GM23248 (cell line): ENCODE data around the gene CSMD2.

ENCODE experiments used
- EZH2 ChIP-seq: fragments of 200-600 bp; sonication (generic); IDR thresholded peaks from 2 replicates; pipeline ENCODE4 v1.6.1; 2018; ENCODE audit warnings: antibody characterized with exemption, mild to moderate bottlenecking; ENCODE audit not compliant: insufficient read depth, poor library complexity, severe bottlenecking
- EZH2phosphoT487 ChIP-seq: fragments of 200-600 bp; sonication (generic); IDR thresholded peaks from 2 replicates; pipeline ENCODE4 v1.6.1; 2018; ENCODE audit warnings: antibody characterized with exemption, moderate library complexity, mild to moderate bottlenecking, low read depth; ENCODE audit not compliant: insufficient read depth

DNA sequence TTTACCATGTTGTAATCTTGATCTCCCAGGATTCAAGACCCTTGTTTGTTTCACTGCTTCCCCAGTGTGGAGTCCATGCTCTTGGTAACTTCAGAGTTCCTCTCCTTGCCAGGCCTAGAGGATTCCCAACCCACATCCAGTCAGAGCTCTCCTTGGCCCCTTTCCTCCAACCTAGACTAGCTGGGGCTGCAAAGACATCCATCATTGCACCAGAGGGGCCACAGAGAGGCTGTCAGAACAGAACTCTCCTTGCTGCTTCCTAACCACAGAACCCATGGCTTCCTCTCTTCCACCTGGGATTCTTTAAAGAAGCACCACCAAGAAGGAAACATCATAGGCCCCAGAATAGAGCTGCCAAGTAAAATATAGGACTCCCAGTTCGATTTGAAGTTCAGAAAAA, 220.2 kb downstream of the CSMD2 start:
- TF ChIP-seq EZH2, result no peak
- no peak for TF ChIP-seq EZH2phosphoT487
